HL-60/S4 (cell line): Measurements from ENCODE around the gene ERC2.
"Not testable (repeated sequence)": the region's sequence is repeated elsewhere in the genome, so short reads cannot be mapped to it uniquely, and the experiment has no call there.

ENCODE experiments used
- in situ Hi-C: fragments of 300-500 bp; cut with MboI; formaldehyde crosslinking; loops from 2 replicates; pipeline ENCODE4 v1.14.3; 2022; ENCODE audit warnings: low sequenced_read_pairs

ERC2 gene

DNA sequence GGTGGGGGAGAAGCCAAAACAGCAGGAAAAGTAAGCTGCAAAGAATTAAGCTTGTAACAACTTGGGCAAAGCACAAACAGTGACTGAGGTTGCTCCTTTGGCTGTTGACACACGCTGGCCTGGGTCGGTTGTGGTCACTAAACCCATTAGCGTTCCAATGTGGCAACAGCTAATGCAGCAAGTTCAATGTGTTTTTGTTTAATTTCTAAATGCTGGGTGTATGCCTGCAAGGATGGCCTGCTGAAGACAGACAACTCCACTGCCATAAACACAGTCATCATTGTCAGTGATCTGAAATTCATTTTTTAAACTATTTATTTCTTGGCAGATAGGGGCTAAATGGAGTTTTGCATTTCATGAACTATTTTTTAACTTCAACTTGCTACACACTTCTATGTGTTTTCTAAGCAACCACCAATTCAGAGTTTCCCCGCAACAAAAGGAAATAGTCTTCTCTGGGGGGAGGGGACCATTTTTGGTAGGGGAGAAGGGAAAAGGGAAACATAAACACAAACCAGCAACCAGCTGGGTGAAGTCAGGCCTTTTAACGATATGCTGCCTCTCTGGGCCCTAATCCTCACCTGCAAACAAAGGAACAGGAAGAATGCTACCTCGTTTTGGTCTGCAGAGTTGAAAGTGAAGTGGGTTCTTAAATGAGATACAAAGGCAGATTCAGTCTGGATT is 946.4 kb downstream of the ERC2 start:
- in situ Hi-C loops = no loop called here

DNA sequence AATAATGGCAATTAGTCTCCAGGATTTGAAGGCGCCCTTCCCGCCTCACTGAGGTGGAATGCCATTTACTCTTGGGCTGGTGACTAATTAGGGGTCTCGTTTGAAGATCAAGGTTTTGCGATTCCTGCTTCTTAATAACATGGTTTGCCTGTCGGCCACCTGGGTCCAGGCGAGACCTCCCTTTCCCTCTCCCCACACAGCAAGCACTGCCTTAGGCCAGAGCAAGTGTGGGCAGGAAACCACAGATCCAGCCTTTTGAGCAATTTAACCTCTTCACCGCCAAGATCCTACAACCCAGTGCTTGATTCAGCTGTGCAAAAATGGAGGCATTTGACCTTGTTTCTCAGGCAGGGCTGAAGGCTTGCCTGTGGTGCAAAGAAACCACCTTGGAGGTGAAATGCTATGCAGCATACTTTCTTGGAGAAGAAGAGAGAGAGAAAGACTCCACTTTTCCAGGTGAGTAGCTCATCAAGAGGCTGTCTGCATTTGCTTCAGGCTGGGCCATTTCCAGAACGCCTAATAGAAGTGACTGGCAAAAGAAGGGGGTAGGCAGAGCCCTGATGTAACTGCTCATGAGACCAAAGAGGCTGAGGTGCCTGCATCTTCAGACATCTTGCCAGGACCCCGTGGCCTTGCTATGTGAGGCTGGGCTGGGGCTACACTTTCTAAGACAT is 947.1 kb downstream of the ERC2 start:
- in situ Hi-C loops = no loop called here

DNA sequence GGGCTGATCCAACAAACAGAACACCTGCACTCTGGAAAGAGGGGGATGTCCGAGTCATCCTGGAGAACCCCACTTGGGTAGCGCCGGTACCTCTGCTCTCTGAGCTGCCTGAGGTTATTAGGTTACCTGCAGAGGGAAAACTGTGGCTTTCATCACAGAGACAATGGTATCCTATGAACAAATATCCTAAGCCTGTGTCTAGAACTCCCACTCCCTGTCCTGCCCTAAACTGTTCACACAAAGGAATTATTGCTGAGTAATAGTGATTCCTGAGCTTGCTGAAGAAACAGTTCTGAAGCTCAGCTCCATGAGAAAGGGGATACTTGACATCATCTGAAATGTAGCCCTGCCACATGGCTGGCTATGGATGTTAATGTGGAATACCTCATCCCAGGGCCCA is 949.2 kb downstream of the ERC2 start:
- in situ Hi-C loops = no loop called here

GRCh38 chr3:55518451-55518850 is 949.8 kb downstream of the ERC2 start:
- in situ Hi-C loops = no loop called here

DNA sequence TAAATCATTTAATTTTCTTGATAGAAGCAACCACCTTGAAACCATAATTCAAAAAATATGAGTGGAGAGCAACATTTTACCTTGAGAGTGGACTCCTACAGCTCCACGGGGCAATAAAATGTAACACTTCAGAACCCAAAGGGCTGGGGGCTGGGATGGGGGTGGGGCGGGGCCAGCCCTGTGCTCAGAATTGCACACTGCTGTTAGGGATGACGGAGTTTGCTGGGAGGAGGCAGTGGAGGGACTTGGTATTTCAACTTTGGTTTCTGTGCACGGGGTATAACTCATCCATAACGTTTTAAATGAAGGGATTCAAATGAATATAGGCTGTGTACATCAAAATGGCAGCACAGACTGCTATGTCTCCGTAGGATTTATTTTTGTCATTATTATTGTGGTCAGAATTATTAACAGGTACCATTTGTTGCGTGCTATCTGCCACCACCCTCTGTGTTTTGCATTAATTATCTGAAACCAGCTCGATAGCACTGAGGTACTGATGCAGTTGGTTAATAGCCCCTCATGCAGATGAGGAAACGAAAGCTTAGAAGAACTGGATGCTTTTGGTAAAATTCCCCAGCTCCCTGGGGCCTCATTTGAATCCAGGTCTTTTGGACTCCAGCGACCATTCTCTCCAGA is 951.8 kb downstream of the ERC2 start:
- in situ Hi-C loops = no loop called here

- in situ Hi-C loops = no loop called here
These were observed 952.6 kb downstream of the ERC2 start for GRCh38 chr3:55515550-55516246.

GRCh38 chr3:55514962-55515361 is 953.3 kb downstream of the ERC2 start:
- in situ Hi-C loops = no loop called here

GRCh38 chr3:55512571-55513343 is 955.5 kb downstream of the ERC2 start:
- in situ Hi-C loops = no loop called here

GRCh38 chr3:55511895-55512570 is 956.2 kb downstream of the ERC2 start:
- in situ Hi-C loops = no loop called here

- in situ Hi-C loops = no loop called here
These were observed 959.9 kb downstream of the ERC2 start for GRCh38 chr3:55508335-55508734.

DNA sequence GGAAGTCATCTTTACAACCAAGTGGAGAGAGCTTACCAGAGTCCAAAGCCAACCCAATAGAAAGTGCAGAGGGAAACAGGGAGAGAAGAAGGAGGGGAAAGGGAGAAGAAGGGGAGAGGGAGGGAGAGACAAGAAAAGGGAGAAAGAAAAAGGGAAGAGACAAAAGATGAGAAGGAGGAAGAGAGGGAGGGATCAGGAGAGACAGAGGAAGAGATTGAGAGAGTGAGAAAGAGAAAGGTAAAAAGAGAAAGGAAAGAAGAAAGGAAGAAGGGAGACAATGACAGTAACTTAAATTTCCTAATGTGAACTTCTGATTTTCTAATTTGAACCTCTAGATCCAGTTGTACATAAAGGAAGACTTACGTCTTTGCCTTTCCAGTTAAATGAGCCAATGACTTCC is 960.5 kb downstream of the ERC2 start:
- in situ Hi-C loops = no loop called here

GRCh38 chr3:55505776-55506175 is 962.5 kb downstream of the ERC2 start:
- in situ Hi-C loops = no loop called here

GRCh38 chr3:55505102-55505501 is 963.2 kb downstream of the ERC2 start:
- in situ Hi-C loops = not testable (repeated sequence)

DNA sequence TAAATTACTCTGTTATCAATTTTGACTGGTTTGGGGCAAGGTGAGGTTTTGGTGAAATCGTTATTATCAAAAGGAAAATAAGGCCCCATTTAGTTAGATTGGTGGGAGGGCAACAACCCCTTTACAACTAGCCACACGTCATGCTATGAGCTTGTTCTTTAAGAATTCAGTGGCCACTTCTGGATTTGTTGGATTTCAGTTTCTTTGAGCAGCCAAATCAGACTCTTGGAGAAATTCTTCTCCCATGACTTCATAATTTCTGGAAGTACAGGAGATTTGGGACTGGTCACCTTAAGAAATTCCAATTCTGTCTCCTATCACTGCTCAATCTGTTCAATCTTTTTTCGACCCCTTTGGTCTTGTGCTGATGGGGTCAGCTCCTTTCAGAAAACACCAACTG is 966.4 kb downstream of the ERC2 start:
- in situ Hi-C loops = no loop called here

GRCh38 chr3:55500555-55501330 is 967.5 kb downstream of the ERC2 start:
- in situ Hi-C loops = no loop called here

GRCh38 chr3:55498520-55498919 is 969.7 kb downstream of the ERC2 start:
- in situ Hi-C loops = no loop called here

- in situ Hi-C loops = no loop called here
These were observed 971.0 kb downstream of the ERC2 start for GRCh38 chr3:55497250-55497649.

DNA sequence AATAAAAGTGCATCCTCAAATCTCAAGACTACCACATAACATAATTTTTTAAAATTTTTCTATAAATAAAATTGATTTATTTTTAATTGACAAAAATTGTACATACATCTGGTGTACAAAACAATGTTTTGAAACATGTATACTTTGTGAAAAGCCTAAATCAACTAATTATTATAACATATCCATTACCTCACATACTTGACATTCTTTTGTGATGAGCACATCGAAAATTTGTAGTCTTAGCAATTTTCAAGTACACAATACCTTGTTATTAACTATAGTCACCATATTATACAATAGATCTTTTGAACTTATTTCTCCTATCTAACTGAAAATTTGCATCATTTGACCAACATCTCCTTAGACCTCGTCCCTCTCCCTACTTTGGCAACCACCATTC is 973.3 kb downstream of the ERC2 start:
- in situ Hi-C loops = no loop called here

DNA sequence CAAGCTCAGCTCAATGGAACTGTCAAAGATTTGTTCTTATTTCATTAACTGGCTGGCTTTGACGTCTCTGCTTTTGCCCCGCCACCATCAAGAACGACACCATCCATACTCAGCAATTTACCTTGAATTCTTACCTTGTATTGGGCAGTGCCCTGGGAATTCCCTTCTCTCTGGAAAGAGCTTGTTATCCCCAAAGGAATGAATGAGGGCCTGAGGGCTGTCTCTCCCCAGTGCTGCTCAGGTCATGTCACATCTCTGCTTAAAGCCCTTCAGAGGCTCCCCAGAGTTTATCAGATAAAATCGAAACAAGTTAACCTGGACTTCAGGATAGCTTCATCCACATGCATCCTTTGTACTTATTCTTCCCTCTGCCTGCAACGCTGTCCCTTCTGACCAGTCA is 975.3 kb downstream of the ERC2 start:
- in situ Hi-C loops = no loop called here
